GM18858 (cell line): ENCODE measurements around the gene STAT1.
"Not testable (repeated sequence)": the region's sequence is repeated elsewhere in the genome, so short reads cannot be mapped to it uniquely, and the experiment has no call there.

ENCODE experiments used
- ATAC-seq: cut with Tn5 transposase; IDR thresholded peaks from one replicate; pipeline ENCODE4 v1.9.1; 2021; ENCODE audit not compliant: unreplicated experiment

STAT1 gene

DNA sequence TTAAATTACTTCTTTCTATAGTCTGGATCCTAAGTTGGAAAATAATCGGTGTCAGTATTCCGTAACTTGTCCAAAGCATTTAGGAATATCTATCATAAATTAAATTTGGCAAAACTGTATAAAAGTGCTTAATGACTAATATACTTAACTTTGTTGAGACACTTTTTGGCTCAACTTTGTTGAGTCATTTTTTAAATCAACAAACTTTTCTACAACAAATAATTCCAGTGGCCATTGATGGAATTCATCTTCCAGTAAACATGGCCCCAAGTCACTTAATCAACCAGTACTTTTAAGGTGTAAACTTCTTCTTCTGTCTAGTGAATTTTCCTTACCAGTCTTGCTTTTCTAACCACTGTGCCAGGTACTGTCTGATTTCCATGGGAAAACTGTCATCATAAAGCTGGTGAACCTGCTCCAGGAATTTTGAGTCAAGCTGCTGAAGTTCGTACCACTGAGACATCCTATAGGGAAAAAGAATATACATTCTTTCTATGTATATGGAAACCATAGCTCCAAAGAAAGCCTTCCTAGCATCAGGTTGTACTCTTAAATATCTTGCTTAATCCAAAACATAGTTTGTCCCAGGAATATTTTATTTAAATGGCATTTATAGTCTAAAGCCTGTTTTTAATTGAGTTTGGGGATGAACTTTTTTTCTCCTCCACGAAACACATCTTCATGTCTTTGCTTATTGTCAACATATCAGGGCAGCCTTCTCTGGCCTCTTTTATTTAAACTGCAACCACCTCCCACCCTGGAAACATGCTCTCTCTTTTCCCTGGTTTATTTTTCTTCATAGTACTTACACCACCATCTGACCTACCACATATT, 4.2 kb downstream of the STAT1 start:
- no peak for ATAC-seq

- ATAC-seq: no peak
Measured at GRCh38 chr2:191008286-191008685, 5.7 kb downstream of the STAT1 start.

DNA sequence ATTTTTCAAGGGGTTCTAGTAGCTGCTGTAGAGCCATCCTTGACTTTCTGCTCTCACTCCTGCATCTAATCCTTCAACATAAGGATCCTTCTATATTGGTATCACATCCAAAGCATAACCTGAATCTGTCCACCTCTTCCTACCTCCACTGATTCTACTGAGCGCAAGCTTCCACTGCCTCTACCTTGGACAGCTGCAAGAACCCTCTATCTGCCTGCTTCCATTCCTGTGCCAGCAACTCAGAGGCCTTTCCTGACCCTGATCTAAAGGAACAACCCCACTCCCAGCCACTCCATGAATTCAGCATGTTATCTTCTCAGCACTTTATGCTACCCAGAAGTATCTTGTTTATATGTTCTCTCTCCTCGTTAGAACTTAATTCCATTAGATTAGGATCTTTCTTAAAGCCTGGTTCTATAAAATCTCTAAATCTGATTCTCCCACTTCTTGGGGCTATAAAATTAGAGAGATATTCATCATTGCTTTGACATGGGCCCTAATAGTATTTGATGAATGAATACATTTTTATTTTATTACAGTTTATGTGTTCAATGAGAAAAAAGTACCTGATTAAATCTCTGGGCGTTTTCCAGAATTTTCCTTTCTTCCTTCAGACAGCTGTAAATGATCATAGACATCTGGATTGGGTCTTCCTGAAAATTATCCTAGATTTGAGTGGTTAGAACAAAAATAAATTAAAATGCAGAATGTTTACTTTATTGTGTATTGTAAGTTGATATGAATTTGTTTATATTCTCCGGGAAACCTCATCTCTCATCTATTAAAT, 6.8 kb downstream of the STAT1 start:
- no peak for ATAC-seq

DNA sequence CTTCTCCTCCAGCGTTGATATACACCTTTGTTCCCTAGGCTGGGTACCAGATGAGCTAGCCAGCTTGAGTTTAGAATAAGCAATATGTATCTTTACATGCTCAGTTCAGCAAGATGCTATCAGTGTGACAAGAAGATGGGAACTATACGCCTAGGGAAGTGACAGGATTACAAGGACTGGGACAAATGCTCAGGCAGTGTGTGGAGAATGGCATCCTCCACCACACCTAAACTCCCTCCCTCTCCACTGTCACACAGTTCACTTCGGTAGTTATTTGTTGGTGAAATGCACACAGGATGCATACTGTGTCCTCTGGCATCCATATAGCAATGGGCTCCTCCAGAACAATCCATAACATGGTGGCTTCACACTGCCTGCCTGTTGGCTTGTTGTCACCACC, 7.7 kb downstream of the STAT1 start:
- ATAC-seq: no peak

- ATAC-seq: no peak
Measured at GRCh38 chr2:191003405-191004309, 10.3 kb downstream of the STAT1 start.

GRCh38 chr2:191001624-191002023, 12.3 kb downstream of the STAT1 start:
- no peak for ATAC-seq

DNA sequence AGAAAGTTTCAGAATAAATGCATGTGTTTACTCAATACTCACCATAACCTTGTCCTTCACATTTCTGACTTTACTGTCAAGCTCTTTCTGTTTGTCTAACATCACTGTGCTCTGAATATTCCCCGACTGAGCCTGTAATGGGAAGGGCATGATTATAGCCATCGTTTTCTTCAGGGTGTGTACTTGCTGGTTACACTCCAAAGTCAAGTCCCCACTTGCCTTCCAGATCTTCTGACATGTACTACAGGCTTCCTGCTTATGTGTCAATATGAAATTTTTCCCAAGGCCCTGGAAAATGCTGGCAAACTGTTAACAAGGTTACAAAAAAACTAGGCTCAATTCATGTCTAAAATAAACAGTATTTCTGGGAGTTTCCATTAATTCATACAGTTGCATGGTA, 12.9 kb downstream of the STAT1 start:
- ATAC-seq: no peak

DNA sequence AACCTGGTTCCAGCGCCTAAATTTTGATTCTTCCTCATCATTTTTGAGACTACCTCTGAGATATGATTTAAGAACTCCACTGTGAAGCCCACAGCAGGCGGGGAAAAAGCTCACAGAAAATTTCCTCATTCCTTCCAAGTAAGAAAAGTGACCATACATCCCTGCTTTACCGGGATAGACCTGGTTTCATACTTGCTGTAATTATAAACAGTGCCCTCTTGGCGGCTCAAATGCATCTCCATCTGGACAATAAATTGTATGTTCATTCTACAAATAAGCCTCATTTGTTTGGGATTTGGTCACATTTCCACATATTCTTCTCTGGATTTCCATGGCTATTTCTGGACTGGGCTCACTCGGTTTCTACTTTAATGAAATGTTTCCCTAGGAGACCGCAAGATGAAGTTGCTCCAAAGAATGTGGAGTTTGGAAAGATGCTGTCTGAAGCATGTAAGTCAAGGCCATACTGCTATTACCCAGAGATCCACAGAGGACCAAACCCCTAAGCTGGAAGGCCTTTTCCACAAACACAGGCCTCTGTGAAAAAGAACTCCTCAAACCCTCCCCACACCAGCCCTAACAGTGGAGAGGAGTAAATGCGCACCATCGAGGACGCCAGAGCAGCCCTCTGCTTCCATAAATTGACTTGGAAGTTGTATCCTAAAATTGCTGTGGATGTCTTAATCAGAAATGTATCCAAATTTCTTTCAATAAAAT, 13.9 kb downstream of the STAT1 start:
- no peak for ATAC-seq

DNA sequence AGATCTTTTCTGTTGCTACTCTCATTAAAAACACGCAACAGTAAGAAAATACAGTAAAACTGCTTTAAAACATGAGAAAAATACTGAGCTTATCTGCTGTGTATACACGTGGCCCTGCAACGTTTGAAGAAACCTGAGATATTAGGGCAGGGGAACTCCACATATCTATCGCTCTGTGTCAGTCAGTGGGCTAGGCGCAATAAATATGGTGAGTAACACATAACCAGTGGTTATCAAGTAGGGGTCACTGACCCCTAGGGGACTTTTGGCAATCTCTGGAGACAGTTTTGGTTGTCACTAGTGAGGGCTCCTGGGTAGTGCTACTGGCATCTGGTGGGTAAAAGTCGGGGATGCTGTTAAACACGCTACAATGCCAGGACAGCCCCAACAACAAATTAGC, 14.9 kb downstream of the STAT1 start:
- no peak for ATAC-seq

- ATAC-seq: no peak
Measured at GRCh38 chr2:190997526-190998113, 16.4 kb downstream of the STAT1 start.

GRCh38 chr2:190996947-190997346, 17.0 kb downstream of the STAT1 start:
- ATAC-seq: no peak

- ATAC-seq: no peak
Measured at GRCh38 chr2:190996338-190996946, 17.5 kb downstream of the STAT1 start.

DNA sequence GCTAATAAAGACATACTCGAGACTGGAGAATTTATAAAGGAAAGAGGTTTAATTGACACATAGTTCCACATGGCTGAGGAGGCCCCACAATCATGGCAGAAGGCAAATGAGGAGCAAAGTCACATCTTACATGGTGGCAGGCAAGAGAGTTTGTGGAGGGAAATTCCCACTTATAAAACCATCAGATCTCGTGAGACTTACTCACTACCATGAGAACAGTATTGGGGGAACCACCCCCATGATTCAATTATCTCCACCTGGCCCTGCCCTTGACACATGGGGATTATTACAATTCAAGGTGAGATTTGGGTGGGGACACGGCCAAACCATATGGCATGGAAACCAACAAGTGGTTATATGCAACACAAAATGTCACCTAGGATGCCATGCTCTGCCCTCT, 18.7 kb downstream of the STAT1 start:
- not testable (repeated sequence) for ATAC-seq

GRCh38 chr2:190994148-190994547, 19.8 kb downstream of the STAT1 start:
- ATAC-seq: no peak

DNA sequence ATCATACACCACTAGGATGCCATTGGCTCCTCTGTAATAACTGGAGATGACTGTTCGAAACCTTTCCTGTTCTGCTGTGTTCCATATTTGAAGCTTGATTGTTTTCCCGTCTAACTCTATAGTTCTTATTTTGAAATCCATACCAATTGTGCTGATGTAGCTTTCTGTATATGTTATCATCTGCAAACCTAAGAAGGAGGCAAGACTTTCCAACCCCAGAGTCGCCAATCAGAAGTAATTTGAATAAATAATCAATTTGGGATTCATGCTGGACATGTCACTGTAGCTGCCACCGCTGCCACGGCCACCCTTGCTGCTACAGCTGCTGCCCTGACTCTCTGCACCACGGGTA, 20.7 kb downstream of the STAT1 start:
- ATAC-seq: no peak

GRCh38 chr2:190990132-190990531, 23.8 kb downstream of the STAT1 start:
- no peak for ATAC-seq

- ATAC-seq: no peak
Measured at GRCh38 chr2:190988910-190989309, 25.1 kb downstream of the STAT1 start.

GRCh38 chr2:190987938-190988337, 26.0 kb downstream of the STAT1 start:
- no peak for ATAC-seq

DNA sequence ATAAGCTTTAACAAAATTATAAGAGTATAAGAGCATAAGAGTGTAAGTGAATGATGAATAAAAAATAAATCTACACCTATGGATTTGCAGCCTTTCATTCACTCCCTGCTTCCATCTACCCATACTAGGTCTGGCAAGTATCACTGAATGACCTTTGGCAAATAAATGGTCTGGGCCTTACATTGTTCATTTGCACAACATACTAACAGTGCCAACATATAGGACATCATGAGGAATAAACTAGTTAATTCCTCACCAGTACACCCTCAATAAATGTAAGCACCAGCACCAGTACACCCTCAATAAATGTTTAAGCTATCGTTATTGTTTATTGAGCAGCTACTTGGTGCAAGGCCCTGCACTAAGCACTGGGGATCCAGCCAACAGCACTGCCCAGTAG, 26.9 kb downstream of the STAT1 start:
- no peak for ATAC-seq
